ENCODE measurements around the gene BLID.

The BLID gene

GRCh38 chr11:122081073-122081472 lies 34.9 kb downstream of the BLID start:
- DNase-seq (ENCODE audit: low read depth) = no peak

GRCh38 chr11:122077459-122077858 lies 38.6 kb downstream of the BLID start:
- DNase-seq (ENCODE audit: low read depth) = no peak

DNA sequence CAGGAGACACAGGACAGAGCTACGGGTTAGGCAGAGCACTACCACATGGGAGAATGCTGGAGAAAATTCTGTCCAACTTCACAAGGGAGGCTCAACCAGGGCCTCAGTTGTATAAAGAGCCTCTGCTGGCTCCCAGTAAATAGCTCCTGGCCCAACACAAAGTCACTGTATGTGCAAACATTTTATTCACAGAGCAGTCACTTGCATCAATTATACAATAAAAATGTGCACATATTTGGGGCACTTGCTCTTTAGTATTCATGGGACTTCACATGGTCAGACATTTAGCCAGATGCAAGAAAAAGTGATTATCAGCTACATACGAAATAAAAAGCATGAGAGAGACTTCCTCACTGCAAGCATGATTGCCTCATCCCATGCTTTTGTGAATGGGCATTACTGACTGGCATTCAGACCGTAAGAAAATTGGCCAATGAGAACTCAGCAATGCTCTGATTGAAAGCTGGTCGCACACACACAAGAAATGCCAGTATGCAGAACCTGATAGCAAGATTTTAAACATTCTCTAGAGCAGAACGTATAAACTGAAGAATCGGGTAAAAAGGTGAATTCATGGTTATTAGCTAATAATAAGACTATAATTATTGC lies 39.4 kb downstream of the BLID start:
- DNase-seq (ENCODE audit: low read depth) = no peak

DNA sequence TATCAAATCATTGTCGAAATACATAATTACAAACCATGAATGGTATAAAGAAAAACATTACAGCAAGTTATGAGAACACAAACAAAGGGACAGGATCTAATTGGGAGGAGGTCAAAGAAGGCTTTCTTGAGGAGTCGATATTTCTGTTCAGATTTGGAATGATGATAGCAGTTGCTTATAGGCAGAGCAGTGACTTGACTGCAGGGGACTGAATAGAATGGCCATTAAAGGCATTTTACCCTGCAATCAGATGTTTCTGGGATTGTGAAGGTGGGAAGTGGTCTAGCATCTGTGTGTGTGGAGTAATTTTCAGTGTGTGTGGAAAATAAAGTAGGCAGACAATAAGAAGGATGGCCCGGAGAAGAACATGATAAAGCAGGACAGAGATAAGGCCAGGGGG lies 41.0 kb downstream of the BLID start:
- DNase-seq (ENCODE audit: low read depth) = no peak

- no peak for DNase-seq (ENCODE audit: low read depth)
Observed at GRCh38 chr11:122074022-122074421, 42.0 kb downstream of the BLID start.

DNA sequence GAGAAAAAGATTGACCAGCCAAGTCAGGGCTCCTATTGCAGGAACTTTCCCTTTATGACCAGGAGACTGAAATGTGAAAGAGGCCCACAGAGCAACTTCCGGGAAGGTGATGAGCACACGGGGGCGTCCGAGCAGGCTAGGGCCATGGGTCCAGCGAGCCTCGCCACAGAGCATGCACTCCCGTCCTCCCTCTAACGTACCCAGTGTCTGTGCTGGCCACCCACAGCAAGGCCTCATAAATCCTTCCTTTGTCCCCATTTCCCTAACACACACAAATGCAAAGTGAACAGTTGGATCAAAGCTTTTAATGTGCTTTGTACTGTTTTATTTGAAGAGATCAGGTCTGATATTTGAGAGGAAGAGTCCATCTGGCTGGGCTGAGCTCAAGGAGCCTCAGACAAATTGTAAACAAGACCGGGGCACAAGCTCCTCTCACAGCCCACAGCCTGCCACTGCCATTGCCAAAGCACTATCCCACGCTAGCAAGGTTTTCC lies 44.3 kb downstream of the BLID start:
- no peak for DNase-seq (ENCODE audit: low read depth)

- no peak for DNase-seq (ENCODE audit: low read depth)
Observed at GRCh38 chr11:122069707-122070360, 46.2 kb downstream of the BLID start.

- DNase-seq (ENCODE audit: low read depth) = no peak
Observed at GRCh38 chr11:122068837-122069236, 47.2 kb downstream of the BLID start.

DNA sequence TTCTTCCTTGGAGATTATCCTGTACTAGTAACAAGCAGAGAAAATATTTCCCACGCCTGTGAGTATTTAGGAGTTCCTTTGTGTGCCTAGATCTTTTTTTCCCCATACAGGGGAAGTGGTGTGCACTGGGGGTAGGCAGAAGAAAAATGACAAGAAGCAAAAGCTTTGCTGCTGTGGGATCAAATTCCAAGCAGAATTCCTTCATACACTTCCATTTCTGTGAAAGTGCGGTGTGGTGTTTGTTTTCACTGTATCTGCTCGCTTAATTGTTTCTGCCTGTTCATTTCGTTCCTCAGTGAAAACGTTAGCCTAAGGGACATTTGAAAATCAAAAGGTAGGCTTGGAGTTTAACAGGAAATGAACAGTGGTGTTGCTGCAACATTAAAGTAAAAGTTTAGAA lies 47.9 kb downstream of the BLID start:
- DNase-seq (ENCODE audit: low read depth) = no peak
